Measurements from ENCODE around the gene TAS2R19.

The TAS2R19 gene

DNA sequence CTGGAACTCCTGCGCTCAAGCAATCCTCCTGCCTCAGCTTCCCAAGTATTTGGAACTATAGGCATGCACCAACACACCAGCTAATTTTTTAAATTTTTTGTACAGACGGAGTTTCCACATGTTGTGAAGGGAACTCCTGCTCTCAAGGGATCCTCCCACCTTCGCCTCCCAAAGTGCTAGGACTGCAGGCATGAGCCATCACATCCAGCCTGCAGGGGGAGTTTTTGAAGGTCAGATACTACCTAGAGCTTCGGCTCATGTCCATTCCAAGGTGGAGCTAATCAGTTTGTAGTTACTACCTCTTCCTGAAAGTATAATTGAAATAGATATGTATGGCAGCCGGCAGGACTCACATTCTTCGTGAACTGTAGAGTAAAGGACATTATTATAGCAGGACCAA lies 3.7 kb upstream of the TAS2R19 start:
- no peak overlapping the region for H3K4me3 ChIP-seq
- no peak for DNase-seq (ENCODE audit: low spot score)
- H3K27ac ChIP-seq = no peak overlapping the region
- TF ChIP-seq, protein P1, sequence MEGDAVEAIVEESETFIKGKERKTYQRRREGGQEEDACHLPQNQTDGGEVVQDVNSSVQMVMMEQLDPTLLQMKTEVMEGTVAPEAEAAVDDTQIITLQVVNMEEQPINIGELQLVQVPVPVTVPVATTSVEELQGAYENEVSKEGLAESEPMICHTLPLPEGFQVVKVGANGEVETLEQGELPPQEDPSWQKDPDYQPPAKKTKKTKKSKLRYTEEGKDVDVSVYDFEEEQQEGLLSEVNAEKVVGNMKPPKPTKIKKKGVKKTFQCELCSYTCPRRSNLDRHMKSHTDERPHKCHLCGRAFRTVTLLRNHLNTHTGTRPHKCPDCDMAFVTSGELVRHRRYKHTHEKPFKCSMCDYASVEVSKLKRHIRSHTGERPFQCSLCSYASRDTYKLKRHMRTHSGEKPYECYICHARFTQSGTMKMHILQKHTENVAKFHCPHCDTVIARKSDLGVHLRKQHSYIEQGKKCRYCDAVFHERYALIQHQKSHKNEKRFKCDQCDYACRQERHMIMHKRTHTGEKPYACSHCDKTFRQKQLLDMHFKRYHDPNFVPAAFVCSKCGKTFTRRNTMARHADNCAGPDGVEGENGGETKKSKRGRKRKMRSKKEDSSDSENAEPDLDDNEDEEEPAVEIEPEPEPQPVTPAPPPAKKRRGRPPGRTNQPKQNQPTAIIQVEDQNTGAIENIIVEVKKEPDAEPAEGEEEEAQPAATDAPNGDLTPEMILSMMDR (IDR thresholded peaks at IDR 0.05) = no peak

DNA sequence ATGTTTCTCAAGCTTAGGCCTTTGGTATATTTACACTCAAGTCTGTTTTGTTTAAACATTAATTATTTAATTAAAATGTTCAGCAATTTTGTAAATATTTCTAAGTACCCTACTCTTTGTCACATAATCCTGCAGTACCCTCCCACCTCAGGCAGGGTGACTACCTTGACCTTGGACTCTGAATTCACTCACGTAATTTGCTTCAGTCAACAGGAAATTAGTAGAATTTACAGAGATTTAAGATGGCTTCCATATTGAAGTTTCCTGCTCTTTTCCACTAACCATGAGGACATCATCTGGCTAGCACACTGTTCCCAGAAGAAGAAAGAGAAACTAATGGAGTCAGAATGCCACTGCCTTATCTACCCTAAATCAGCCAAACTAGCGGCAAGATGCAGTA lies 967 bp upstream of the TAS2R19 start:
- Histone ChIP-seq H3K27ac (no peak overlapping the region), H3K4me3 (no peak overlapping the region)
- no peak for DNase-seq (ENCODE audit: low spot score)
- TF ChIP-seq, protein P1 (IDR thresholded peaks at IDR 0.05) = no peak

DNA sequence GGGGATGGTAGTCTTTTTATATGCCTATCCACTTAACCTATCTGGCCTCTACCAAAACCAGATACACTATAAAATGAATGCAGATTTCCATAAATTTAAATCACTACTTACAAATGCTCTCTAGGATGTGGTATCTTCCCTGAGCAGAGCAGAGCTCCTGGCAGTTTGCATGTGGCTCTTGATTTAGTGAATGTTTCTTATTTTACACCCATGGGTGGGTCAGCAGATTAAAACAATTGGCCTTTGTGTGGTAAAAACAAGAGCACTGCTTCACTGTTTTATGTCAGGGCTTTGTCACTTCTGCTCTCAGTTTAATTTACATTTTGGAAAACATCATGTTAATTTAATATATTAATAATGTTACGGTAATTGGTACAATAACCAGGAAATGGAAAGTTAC lies 5.5 kb downstream of the TAS2R19 start:
- H3K27ac ChIP-seq = no peak overlapping the region

DNA sequence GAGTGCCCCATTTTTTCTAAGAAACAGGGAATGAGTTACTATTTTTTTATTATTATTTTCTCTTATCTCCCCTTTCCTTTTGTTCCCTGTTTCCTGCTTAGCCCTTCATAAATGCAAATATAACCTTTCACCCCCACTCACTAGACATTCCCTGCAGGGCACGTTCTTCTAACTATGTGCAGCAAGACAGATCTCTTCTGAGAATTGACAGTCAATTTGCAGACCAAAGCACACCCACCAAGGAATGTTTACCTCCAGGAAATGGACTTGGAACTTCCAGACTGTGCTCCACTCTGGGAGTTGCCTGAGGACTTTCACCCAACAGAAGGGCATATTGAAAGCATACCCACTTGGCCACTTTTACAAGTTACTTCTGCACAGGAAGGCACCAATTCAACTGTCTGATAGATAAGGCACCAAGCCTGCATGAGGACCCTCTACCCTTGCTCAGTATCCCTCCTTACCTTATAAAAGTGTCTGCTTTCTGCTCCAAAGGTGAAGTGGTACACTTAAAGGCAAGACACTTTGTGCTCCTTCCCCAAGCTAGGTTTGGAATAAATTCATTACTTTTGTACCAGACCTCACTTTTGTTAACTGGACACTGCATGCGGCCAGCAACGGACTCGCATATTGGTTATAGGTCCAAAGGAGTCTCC lies 6.5 kb downstream of the TAS2R19 start:
- Histone ChIP-seq H3K4me3 (no peak overlapping the region), H3K27ac (no peak overlapping the region)
- DNase-seq (ENCODE audit: low spot score) = no peak
- TF ChIP-seq, protein P1 (IDR thresholded peaks at IDR 0.05) = no peak

More for the DNA sequence above, 5.5 kb downstream of the TAS2R19 start:
- H3K4me3 ChIP-seq = no peak overlapping the region
- no peak for DNase-seq (ENCODE audit: low spot score)
- TF ChIP-seq, protein P1 (IDR thresholded peaks at IDR 0.05) = no peak

DNA sequence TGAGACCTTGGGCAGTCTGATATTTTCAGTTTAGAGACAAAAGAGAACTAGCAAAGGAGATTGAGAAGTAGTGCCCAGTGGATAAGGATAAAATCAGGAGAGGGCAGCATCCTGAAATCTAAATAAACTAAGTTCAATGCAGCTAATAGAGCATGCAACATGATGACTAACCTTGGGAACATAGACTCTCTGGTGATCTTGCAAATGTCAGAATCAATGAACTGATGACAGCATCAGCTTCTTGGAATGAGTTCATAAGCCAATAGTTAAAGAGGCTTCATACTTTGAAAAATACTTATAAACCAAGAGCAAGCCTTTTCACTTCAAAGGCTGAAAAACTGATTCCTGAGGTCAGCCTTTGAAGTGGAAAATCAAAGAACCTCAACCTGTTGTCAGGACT lies 8.2 kb downstream of the TAS2R19 start:
- H3K4me3 ChIP-seq = no peak overlapping the region
- TF ChIP-seq, protein P1 (IDR thresholded peaks at IDR 0.05) = no peak
- DNase-seq (ENCODE audit: low spot score) = no peak
- no peak overlapping the region for H3K27ac ChIP-seq

DNA sequence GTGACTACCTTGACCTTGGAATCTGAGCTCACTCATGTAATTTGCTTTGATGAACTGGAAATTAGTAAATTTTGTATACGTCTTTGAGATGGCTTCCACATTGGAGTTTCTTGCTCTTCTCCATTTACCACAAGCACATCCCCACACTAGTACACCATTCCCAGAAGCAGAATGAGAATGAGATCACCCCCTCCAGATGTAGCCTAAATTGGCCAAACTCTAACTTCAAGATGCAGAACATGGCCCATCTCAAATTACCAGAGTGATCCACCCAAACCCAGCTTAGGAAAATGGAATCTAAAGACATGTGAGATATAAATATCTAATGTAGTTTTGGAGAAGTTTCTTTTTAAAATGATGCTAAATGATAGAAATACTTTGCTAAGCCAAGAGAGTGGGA lies 14.8 kb downstream of the TAS2R19 start:
- H3K4me3 ChIP-seq = no peak overlapping the region
- TF ChIP-seq, protein P1 (IDR thresholded peaks at IDR 0.05) = no peak
- no peak overlapping the region for H3K27ac ChIP-seq
- DNase-seq (ENCODE audit: low spot score) = no peak

DNA sequence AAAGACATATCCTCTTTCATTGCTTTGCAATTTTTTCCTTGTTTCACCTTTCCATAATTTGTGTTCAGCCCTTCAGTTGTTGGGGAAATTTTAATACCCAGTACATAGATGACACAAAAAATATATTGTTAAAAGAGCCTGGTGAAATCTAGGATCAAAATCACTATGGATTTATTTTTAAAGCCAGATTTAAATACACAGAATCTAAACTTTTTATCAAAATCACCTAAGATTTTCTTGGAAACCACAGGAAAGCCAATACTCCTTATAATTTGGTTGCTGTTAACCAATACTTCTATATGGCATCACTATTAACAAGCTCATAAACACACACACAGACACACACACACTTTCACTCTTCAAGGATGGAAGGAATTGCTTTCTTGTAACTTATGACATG lies 24.2 kb downstream of the TAS2R19 start, which contains the start of gene TAS2R20:
TSS of gene TAS2R20 (minus strand) at position 101 of the 400 bp plus-strand sequence. CDS start 429 bp downstream, outside the sequence.
- DNase-seq (ENCODE audit: low spot score) = no peak
- Histone ChIP-seq H3K4me3 (no peak within 1 kb of the TSS), H3K27ac (no peak within 1 kb of the TSS)
- TF ChIP-seq, protein P1 (IDR thresholded peaks at IDR 0.05) = no peak
